IMR-90 (cell line): Measurements from ENCODE around the gene RAB15. TPM values are rescaled to one million over a fixed set of nuclear protein-coding genes. Genes with fewer than 3 reads are reported as not detected.

Source experiments
- ATAC-seq: fragments of 200-7000 bp; cut with Tn5 transposase; 2 replicates; pipeline ENCODE4 v1.9.1; 2020; ENCODE audit warnings: low read depth, mild to moderate bottlenecking, moderate library complexity
- BruUV-seq: library from RNA; stranded (reverse); fragments of 400-500 nt; replicated peaks from 2 replicates; lab custom pipeline; 2021; lab: Mats Ljungman, UMichigan
- CTCF ChIA-PET: fragments of 300-600 bp; formaldehyde crosslinking; extraction: SDS; loops from one replicate; lab custom pipeline; 2021; ENCODE audit warnings: antibody characterized with exemption; lab: Yijun Ruan, JAX
- POLR2A ChIA-PET: fragments of 300-600 bp; sonication (Branson Sonifier 250); formaldehyde crosslinking; loops from one replicate; lab custom pipeline; 2022; ENCODE audit warnings: antibody characterized with exemption; ENCODE audit not compliant: unreplicated experiment; lab: Charles Lee
- DNase-seq: peaks from one replicate; pipeline ENCODE4 v3.0.0; 2013
- H2AFZ ChIP-seq: replicated peaks from 2 replicates; pipeline ENCODE3; 2013; ENCODE audit warnings: low read length, mild to moderate bottlenecking; ENCODE audit not compliant: poor library complexity
- H2AK5ac ChIP-seq: 2 replicates; pipeline ENCODE4 v1.6.1; 2013; ENCODE audit warnings: low read depth, low read length, inconsistent platforms
- H2AK9ac ChIP-seq: replicated peaks from 2 replicates; pipeline ENCODE3; 2013; ENCODE audit warnings: mild to moderate bottlenecking, low read depth, low read length, moderate library complexity; ENCODE audit not compliant: poor library complexity
- H2BK120ac ChIP-seq: 2 replicates; pipeline ENCODE4 v1.6.1; 2013; ENCODE audit warnings: low read depth, low read length, inconsistent platforms
- H2BK15ac ChIP-seq: 3 replicates; pipeline ENCODE4 v1.6.1; 2013; ENCODE audit warnings: low read depth, low read length, inconsistent platforms
- H2BK20ac ChIP-seq: 2 replicates; pipeline ENCODE4 v1.6.1; 2013; ENCODE audit warnings: low read depth, mild to moderate bottlenecking, inconsistent platforms, low read length, moderate library complexity
- H2BK5ac ChIP-seq: 2 replicates; pipeline ENCODE4 v1.6.1; 2013; ENCODE audit warnings: mild to moderate bottlenecking, low read depth, low read length, inconsistent platforms; ENCODE audit not compliant: poor library complexity, severe bottlenecking
- H3K14ac ChIP-seq: replicated peaks from 2 replicates; pipeline ENCODE4 v1.6.1; 2013; ENCODE audit warnings: low read depth, low read length, inconsistent platforms
- H3K18ac ChIP-seq: 2 replicates; pipeline ENCODE4 v1.6.1; 2013; ENCODE audit warnings: low read depth, low read length, control low read depth
- H3K23ac ChIP-seq: 2 replicates; pipeline ENCODE4 v1.6.1; 2013; ENCODE audit warnings: low read depth, low read length, inconsistent platforms
- H3K27ac ChIP-seq: 2 replicates; pipeline ENCODE4 v1.5.1; 2013; ENCODE audit warnings: mild to moderate bottlenecking, control low read depth, low read length; ENCODE audit not compliant: insufficient read depth
- H3K27me3 ChIP-seq: 2 replicates; pipeline ENCODE4 v1.6.1; 2013; ENCODE audit warnings: low read length; ENCODE audit not compliant: control insufficient read depth, insufficient read depth
- H3K36me3 ChIP-seq: 2 replicates; pipeline ENCODE4 v1.6.1; 2013; ENCODE audit warnings: low read length, mixed read lengths; ENCODE audit not compliant: control insufficient read depth, insufficient read depth
- H3K4ac ChIP-seq: 2 replicates; pipeline ENCODE4 v1.6.1; 2013; ENCODE audit warnings: low read depth, low read length, inconsistent platforms
- H3K4me1 ChIP-seq: 2 replicates; pipeline ENCODE4 v1.6.1; 2013; ENCODE audit warnings: low read length, mixed read lengths; ENCODE audit not compliant: control insufficient read depth, insufficient read depth
- H3K4me2 ChIP-seq: 2 replicates; pipeline ENCODE4 v1.6.1; 2013; ENCODE audit warnings: low read depth, mild to moderate bottlenecking, control low read depth, low read length, moderate library complexity
- H3K4me3 ChIP-seq: 2 replicates; pipeline ENCODE4 v1.5.1; 2013; ENCODE audit warnings: low read depth, mild to moderate bottlenecking, control low read depth, low read length, moderate library complexity; ENCODE audit not compliant: insufficient read depth
- H3K56ac ChIP-seq: 2 replicates; pipeline ENCODE4 v1.6.1; 2013; ENCODE audit warnings: low read length, inconsistent platforms; ENCODE audit not compliant: insufficient read depth; ENCODE audit errors: extremely low read depth
- H3K79me1 ChIP-seq, 2 experiments: 2 replicates each; pipeline ENCODE4 v1.6.1; 2013; ENCODE audit warnings: low read length in 2 of 2, inconsistent platforms in 1 of 2, low read depth in 1 of 2
- H3K9ac ChIP-seq: 2 replicates; pipeline ENCODE4 v1.6.1; 2013; ENCODE audit warnings: low read depth, low read length, control low read depth
- H3K9me1 ChIP-seq: 2 replicates; pipeline ENCODE4 v1.6.1; 2013; ENCODE audit warnings: low read length, inconsistent platforms; ENCODE audit not compliant: insufficient read depth
- H3K9me3 ChIP-seq: 2 replicates; pipeline ENCODE4 v1.6.1; 2013; ENCODE audit warnings: low read length; ENCODE audit not compliant: control insufficient read depth, insufficient read depth
- H4K20me1 ChIP-seq: 2 replicates; pipeline ENCODE4 v1.6.1; 2013; ENCODE audit warnings: low read length, inconsistent platforms; ENCODE audit not compliant: insufficient read depth
- H4K5ac ChIP-seq: 2 replicates; pipeline ENCODE4 v1.6.1; 2013; ENCODE audit warnings: mild to moderate bottlenecking, low read depth, low read length, control low read depth
- H4K8ac ChIP-seq, 2 experiments: 2 replicates each; pipeline ENCODE4 v1.6.1; 2013; ENCODE audit warnings: low read depth in 2 of 2, low read length in 2 of 2, control low read depth in 1 of 2, inconsistent platforms in 1 of 2
- H4K91ac ChIP-seq: 2 replicates; pipeline ENCODE4 v1.6.1; 2013; ENCODE audit warnings: low read depth, low read length, inconsistent platforms; ENCODE audit not compliant: insufficient read depth
- CEBPB ChIP-seq: IDR thresholded peaks from 2 replicates; pipeline ENCODE4 v1.6.1; 2012; ENCODE audit warnings: low read depth, low read length, improper control_type of control experiment
- MAZ ChIP-seq: IDR thresholded peaks from 2 replicates; pipeline ENCODE4 v1.6.1; 2012; ENCODE audit warnings: low read depth, mild to moderate bottlenecking, low read length, improper control_type of control experiment, moderate library complexity, borderline replicate concordance
- MXI1 ChIP-seq: IDR thresholded peaks from 2 replicates; pipeline ENCODE4 v1.6.1; 2012; ENCODE audit warnings: low read depth, mild to moderate bottlenecking, low read length, moderate library complexity, borderline replicate concordance
- WGBS, 2 experiments: methylation state at CpG; one replicate each; pipeline versions ENCODE4 v1.1.5 to v1.1.7; 2013; ENCODE audit warnings: missing lambda C conversion rate in 2 of 2; ENCODE audit not compliant: insufficient read length in 1 of 2; ENCODE audit errors: extremely low coverage in 2 of 2; 5-methylcytosine and 5-hydroxymethylcytosine counted together
- dilution Hi-C: fragments of 300-500 bp; cut with HindIII; formaldehyde crosslinking; loops from one replicate; pipeline ENCODE4 v1.14.3; 2018; ENCODE audit warnings: low sequenced_read_pairs; ENCODE audit not compliant: unreplicated experiment
- in situ Hi-C: fragments of 300-500 bp; cut with MboI; formaldehyde crosslinking; loops from 3 replicates; pipeline ENCODE4 v1.14.3; 2019; ENCODE audit warnings: low sequenced_read_pairs, inconsistent platforms, mixed read lengths
- intact Hi-C: fragments of 100-400 bp; cut with micrococcal nuclease; formaldehyde crosslinking; loops from 2 replicates; pipeline ENCODE4 v1.10.0; 2022
- polyA plus RNA-seq, 3 experiments: library from polyadenylated mRNA; depleted of rRNA; stranded (reverse); fragments of >200 nt; gene quantifications; 2 replicates each; pipeline ENCODE4 v1.2.3, GENCODE V29; 2012; ENCODE audit warnings: low replicate concordance in 1 of 3
- total RNA-seq: library from RNA; depleted of rRNA; stranded (reverse); fragments of >200 nt; gene quantifications from 2 replicates; pipeline ENCODE4 v1.2.3, GENCODE V29; 2012

RAB15 gene
- total and polyA plus RNA-seq, 2 of the 4 experiments (the other 2 are of a cell fraction), result 3.4 to 7.8 TPM

DNA sequence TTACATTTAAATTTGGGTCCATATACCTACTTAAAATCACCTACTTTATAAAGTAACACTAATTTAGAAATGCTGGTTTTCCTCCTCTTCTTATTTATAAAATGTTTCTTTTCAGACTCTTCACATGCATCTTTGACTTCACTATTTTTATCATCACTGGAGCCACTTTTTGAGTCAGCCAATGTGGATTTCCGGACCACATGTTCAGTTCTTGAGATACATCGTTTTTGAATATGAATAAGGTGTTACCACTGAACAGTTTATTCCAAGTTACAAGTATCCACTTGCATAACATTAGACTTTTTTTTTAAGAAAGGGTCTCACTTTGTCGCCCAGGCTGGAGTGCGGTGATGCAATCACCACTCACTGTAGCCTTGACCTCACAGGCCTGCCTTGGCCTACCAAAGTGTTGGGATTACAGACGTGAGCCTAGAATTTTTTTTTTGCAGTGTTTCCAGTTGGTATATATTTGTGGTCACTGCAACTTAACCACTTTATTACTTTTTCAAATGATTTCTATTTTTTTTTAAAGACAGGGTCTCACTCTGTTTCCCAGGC lies 20.3 kb upstream of the RAB15 start:
- Histone ChIP-seq H3K4me2 (no peak overlapping the region), H3K56ac (no peak overlapping the region), H2BK5ac (no peak overlapping the region), H3K36me3 (no peaks in the 10 kb centered on the region), H3K23ac (no peak overlapping the region), H3K14ac (no peak overlapping the region), H2AK5ac (no peak overlapping the region), H3K9ac (no peak overlapping the region), H4K91ac (no peak overlapping the region), H3K18ac (no peak overlapping the region), H3K9me3 (no peaks in the 10 kb centered on the region), H2AFZ (no peak overlapping the region), H3K9me1 (peaks cover 5% of the 10 kb centered on the region), H3K4ac (no peak overlapping the region), H2AK9ac (no peak overlapping the region), H4K8ac (no peak overlapping the region), H3K4me1 (peaks cover 7% of the 10 kb centered on the region), H3K27me3 (no peaks in the 10 kb centered on the region), H3K4me3 (no peak overlapping the region), H2BK120ac (no peak overlapping the region), H2BK20ac (no peak overlapping the region), H3K79me1 (peaks cover 25 to 55% of the 10 kb centered on the region in 2 experiments), H4K20me1 (peaks cover 3% of the 10 kb centered on the region; the same call in 1 of the 2 replicates), H2BK15ac (no peak overlapping the region), H3K27ac (no peak overlapping the region), H4K5ac (no peak overlapping the region)
- BruUV-seq, result no TSS peak
- DNase-seq (no peak), ATAC-seq (no peak)
- WGBS, 2 experiments, result no CpG with 5 or more reads among the region's 5 CpGs
- in situ Hi-C loops, result no loop called here
- intact Hi-C loops, result no loop called here
- TF ChIP-seq MXI1 (no peak), CEBPB (peak; percentile 34; the same call in 1 of the 2 replicates), MAZ (no peak)
- dilution Hi-C loops, result no loop called here
- CTCF ChIA-PET, result interaction anchor here (0.9 to 2.8 kb wide), 3 partner anchors 12 to 27 kb away, joined by 3 to 18 read pairs (median 3); no protein-coding TSS in a partner anchor
- POLR2A ChIA-PET, result no interaction called here
